Activated gamma-delta T cell treated with anti-CD3 and anti-CD28 coated beads, Interleukin-2, amount 50 U/mL, for 16 hours (primary cell): ENCODE measurements around the gene ZNHIT6.

ENCODE experiments used
- DNase-seq: peaks from one replicate; pipeline ENCODE4 v3.0.0-alpha.2; 2020; ENCODE audit warnings: low read depth

The ZNHIT6 gene

DNA sequence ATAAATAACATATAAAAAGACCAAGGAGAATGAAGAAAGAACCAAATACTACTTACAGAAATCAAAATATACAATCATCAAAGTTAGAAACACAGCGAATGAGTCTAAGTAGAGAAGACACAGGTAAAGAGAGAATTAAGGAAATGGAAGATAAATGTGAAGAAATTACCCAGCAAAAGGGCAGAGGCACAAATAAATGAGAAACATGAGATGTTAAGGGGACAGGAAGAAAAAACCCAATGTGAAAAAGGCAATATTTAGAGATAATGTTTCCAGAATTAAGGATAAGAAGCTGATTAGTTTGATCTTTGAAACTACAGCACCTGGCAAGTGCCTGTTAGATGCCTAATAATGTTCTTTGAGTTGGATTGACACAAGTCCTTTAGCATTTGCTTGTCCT lies 86.8 kb downstream of the ZNHIT6 start:
- no peak for DNase-seq

DNA sequence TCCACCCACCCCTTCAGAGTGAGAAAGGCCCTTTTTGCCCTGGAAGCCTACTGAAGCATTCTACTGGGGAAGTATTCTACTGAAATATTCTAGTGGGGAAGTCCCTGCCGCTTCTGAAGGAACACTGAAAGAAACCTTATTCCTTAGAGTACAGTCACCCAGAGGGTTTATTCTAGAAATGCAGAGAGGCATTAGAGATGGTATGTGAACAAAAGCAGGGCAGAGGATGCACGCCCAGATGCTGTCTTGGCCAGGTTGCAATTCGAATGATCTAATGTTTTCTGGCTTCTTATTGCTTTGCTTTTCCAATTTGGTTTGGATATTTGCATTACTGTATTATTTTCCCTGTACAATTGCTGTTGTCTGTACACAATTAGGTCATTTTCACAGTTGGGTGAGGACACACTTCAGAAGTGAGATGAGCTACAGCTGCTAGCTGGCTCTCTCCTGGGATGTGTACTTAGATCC lies 90.6 kb downstream of the ZNHIT6 start:
- DNase-seq, result no peak

DNA sequence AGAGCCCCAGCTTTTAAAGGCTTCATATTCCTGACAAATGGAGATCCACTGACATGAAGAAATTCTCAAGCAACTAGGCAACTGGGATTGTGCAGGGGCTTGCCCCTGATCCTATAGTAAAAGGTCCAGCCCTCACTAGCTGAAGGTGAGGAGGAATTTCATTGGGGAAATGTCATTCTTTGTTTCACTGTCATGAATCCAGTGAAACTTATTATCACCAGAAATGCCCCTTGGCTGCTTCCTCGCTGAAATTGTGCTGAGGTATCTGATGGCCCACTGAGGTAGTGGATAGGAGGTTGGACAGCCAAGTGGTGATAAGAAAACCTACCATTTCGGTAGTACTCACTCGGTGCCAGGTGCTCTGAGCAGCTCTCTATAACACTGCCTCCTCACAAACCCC lies 91.5 kb downstream of the ZNHIT6 start:
- DNase-seq, result no peak

DNA sequence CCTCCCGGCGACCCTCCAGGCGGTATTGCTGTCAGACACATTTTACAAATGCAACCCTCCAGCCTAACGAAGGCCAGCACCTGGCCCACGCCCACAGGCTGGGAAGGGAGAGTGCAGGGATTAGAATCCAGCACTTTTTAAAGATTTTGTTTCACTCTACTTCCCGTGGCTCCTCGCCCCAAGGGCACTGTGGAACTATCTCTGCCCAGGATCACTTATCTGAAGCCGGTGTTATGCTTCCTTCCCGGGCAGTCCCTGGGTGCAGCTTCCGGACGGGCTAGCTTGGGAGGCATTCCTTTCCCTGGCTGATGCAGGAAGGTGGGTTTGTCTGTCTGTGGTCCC lies 91.9 kb downstream of the ZNHIT6 start:
- no peak for DNase-seq

DNA sequence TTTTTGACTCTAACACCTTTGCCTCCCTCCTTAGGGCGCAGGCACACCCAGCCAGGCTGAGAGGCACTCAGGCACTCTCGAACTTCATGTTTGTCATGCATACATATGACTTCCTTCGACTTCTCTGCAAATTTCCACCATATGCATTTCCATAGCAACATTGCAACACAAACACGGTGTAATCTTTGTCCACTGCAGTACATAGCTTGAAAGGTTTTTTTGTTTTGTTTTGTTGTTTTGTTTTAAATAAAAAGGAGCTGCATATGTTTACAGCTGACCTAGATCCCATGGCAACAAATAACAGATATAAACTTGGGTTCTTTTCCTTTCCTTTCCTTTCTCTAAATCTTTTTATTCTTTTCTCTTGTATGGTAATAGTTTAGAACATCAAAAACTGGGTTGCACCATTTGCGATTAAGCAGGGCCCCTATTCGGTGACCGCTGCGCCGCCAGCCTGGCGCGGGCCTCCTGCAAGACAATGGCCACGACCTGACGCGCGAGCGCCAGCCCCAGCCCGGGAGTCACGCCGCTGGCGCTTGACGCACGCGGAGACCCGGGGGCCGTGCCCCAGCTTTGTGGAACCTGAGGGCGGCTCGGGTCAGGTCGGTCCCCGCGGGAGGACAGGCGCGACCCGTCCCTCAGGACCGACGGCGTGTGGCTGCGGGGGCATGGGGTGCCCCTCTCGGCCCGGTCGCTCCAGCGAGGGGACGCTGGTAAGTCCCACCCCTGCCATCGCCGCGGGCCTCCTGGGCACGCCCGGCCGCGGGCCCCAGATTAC lies 92.5 kb downstream of the ZNHIT6 start:
- DNase-seq, result no peak

DNA sequence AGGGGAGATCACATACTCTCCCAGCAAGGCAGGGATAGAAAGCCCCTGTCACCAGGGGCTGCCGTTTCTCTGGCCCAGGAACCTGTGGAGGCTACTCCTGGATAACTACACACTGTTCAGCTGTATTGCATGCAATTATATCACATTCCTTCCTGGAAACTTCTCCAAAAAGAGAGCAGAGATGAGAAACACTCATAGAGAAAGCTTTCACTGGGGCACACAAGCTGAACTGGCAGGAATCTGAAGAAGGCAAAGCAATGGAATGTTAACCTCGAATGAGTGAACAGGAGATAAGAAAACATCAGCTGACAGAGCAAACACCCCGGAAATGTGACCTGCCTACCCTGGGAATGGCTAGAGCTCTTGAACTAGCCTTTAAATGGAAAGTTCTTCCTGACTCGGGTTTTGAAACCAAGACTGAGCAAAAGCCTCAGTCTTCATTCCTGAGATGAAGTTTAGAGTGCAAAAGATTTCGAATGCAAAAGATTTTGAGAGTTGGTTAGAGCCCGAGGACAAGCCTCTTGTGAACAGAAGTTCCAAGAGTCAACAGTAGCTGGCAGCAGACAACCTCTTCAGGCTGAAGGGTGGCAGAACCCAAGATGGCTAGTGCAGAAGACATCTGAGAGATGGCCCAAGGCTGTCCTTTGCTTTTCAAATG lies 95.4 kb downstream of the ZNHIT6 start:
- DNase-seq, result no peak

DNA sequence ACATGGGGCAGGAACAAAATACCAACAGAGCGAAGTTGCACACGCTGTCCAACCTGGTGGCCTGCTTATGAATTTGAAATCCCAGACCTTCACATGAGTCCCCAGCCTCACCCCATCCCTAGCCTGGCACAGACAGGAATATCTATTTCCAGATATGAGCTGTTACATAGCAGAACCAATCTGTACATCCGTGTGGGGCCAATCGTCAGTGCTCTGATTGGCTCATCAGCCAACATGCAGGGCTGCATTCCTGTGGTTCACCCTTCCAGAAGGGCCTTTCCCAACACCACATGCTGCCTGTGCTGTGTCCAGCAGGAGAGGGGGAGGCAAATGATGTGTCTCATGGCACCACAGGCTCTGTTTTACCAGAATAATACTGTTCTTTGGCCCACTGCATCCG lies 96.4 kb downstream of the ZNHIT6 start:
- no peak for DNase-seq

DNA sequence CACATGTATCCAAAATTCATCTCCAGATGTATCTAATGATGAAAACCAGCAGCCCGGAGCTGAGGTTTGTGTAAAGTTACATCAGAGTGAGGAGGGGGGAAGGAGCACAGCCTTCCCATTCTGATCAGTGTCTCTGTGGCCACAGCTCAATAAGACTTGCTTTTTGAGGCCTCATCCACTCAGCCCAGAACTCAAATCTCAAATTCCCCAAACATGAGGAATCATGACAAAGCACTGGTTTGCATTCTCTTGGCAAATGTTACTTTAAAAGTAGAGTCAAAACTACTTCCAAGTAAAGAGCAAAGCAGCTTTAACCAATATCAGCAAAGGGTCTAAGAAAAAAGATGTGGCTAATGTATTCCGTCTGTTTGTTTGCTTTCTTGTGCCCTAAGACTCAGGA lies 96.8 kb downstream of the ZNHIT6 start:
- DNase-seq, result no peak

DNA sequence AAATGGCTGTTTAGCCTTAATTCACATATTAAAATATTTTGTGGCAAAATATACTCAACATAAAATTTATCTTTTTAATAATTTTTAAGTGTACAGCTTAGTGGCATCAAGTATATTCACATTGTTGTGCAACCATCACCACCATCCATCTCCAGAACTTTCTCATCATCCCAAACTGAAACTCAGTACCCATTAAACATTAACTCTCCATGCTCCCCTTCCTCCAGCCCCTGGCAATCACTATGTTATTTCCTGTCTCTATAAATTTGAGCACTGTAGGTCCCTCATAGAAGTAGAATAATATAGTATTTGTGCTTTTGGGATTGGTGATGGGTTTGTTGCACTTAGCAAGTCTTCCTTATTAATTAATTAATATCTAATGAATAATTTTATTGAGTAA lies 98.3 kb downstream of the ZNHIT6 start:
- no peak for DNase-seq

DNA sequence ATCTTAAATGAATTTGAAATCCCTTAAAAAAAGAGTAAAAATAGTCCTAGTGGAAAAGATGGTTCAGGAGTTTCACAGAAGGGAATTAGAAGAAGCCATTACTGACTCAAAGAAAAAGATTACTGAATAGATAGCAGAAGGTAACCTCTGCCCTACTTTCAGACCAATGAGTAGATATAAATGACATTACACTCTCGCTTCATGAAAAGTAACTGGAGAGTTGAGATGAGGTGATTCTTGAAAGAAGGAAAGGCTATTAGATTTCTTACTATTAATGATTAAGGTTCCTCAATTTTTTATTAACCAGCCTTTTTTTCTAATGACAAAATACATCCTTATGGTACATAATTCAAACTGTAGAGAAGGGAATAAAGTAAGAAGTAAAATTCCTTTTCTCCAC lies 99.4 kb downstream of the ZNHIT6 start:
- DNase-seq, result no peak

DNA sequence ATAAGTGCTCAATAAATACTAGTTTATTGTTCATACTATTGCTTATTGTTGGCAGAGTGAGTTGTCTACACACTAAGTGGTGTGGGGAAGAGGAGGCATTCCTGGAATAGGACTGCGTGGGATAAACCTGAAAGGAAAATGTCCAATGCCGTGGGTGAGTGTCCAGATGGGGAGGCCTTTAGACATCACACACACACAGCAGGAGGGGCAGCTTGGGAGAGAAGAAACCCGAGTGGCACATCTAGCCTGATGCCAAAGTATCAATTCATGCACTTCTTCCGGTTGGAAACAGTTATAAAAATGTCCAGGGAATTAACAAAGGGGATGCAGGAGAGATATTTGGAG lies 100.3 kb downstream of the ZNHIT6 start:
- DNase-seq, result no peak

DNA sequence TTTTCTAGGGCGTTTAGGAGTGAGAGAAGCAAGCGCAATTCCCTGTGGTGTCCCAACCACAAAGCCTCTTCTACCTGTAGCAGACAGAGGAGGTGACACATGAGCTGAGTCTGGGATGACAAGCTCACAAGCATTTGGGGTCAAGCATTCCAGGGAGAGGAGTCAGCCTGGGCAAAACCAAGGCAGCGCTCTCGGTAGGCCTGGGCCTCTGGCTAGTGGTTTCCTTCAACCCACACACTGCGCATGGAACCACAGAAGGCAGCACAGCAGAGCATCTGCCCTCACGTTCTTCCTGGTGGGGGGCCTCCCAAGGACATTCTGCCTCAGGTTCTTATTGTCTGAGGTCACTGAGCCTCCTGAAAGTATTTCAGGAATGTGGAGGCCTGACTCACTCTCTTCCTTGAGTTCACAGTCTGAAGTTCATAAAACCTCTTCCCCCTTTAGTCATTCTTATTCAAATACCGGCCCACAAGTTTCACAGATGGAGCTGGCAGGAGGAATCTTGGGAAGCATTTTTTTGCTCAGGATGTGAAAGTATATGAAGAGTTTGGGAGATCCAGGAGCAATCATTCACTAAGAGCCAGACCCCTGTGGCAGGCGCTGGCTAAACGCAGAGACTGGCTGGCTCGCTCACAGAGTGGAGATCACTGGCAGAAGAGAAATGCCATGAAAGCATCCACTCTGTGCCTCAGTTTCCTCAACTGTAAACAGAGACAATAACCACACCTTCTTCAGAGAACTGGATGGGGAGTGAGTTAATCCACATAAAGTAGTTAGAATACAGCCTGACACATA lies 100.9 kb downstream of the ZNHIT6 start:
- DNase-seq, result no peak

DNA sequence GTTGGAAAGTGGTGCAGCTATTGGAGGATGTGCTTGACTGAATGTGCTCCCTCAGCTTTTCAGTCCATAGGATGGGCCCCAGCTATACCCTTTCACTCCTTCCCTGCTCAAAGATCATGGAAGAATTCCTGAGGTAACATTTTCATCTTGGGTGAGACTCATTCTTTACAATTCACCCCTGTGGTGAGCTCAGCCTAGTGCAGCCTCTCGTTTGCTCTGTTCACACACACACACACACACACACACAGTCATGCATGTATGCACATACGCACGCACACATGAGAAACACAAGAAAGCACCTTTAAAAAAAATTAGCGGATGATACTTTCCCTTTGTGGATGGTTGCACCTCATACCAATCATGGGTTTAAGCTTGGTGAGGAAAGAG lies 101.8 kb downstream of the ZNHIT6 start:
- DNase-seq, result no peak

DNA sequence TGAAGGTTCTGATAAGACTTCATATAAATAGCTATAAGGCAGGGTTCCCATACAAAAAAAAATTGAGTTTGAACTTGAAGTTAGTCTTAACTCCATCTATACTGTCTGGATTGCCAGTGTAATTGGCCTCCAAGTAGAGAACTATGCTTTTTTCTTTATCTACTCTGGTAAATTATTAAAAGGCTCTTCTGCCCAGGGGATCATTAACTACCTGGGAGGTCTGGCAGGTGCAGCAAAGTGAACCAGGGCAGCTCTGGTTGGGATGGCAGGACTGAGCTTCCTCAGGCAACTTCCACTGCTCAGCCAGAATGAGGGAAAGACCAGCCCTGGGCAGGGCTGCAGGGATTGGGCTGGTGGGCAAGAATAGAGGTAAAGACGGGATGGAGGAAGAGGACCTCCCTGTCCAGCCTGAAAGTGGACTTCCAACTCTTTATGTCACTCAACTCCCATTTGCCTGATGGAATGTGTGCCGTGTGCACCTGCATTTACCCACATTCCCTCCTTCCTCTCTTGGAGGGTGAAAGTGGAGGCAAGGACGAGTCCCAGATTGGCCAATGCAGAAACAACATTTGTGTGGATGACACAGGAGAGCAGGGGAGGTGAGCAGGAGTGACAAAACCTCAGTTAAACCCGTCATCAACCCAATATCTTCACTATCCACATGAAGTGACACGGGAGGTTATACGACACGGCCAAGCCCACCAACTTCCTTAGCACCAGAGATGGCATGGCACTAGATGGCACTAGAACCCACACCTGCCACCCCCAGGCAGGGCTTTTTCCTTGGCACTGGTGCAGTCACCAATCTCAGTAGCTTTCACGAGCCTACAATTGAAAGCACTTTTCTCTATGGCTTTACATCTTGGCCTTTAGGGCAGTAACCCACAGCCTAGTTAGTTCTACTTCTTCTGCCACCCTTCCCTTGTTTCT lies 102.5 kb downstream of the ZNHIT6 start:
- DNase-seq, result no peak

DNA sequence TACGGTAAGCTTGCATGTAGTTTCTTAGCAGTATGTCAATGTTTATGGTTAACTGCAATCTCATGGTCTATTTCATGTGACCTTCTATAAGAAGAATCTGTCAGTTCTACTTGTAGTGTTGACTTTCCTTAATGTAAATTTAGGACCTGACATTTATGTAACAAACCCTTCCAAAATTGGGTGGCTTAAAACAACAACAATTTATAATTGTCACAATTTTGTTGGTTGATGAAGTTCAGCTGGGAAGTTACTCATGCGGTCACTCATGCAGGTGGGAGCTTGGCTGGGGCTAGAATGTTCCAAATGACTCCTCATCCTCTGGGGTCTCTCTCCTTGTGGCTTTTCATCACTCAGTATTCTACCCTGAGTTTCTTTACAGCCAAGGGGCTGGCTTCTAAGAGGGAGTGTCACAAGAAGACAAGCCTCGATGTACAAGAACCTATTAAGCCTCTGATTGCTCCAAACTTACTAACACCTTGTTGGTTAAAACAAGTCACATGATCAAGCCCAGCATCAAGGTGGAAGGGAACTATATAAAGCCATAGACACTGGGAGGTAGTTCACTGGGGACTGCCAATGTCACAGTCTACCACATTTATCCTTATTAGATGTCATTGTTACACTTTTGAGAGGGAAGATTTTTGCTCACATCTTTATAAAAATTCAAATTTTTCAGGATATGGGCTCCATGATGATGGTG lies 103.8 kb downstream of the ZNHIT6 start:
- no peak for DNase-seq

DNA sequence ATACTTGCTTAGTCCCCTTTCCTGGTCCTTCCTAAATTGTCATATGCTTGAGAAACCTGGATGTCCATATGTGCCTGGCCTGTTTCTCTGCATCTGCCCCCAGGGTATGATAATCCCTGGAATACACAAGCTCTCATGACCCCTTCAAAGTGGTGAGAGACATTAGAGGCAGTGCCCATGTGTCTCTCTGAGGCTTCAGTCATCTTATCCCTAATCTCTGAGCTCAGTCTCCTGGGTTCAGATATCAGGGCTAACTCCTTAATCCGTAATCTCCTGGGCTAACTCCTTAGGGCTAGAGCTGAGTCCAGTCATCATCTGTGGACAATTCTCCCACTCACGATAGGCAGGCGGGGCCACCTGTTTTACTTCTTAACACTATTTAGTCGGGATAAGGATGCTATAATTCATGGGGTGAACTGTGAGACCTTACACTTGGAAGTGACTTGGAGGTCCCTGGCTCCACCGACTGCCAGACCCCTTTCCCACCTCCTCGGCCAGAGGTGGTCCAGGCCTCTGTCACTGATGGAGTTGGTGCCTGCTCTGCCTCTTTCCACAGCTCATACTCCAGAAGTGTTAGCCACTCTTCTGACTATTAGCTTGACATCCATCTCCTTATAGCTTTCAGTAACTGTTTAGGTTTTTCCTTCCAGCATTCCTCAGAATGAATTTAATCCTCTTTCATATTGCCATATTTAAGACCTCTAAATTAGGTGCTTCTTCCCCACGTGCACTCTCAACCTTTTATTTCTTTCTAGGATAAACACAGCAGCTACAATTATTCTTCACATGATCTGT lies 105.0 kb downstream of the ZNHIT6 start:
- DNase-seq, result no peak

DNA sequence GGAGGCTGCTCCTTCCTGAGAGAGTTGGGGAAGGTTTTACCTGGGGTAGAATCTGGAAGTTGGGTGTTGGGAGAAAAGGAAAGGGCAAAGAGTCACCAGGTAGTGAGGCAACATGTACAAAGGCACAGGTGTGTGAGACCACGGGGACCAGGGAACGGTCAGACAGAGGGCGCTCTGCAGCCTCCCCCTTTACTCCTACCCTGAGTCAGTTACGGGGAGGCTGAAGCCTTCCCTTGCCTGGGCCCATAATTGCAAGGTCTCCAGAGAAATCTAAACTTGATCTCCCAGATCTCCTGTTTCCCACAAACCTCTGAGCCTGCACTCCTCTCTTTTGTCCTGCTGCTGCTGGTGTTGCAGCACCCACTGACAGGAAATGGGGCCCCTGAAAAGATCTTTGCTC lies 105.7 kb downstream of the ZNHIT6 start:
- DNase-seq, result no peak

DNA sequence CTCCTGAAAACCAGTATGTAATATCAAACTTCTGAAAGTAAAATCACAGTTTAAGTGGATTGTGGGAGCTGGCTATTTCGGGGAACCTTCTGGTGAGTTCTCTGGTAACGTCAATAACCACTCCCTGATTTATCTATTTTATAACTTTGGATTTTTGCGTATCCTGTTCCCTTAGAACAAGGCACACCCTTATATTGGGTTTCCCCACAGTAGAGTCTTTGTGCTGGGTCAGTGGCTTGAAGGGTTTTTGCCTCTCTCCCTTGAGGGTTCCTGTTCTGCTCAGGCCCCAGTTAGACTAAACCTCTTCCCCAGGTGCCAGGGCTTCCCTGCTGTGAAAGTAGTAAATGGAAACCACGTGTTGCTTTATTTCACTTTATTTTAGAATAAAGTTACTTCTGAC lies 106.3 kb downstream of the ZNHIT6 start:
- DNase-seq, result no peak

DNA sequence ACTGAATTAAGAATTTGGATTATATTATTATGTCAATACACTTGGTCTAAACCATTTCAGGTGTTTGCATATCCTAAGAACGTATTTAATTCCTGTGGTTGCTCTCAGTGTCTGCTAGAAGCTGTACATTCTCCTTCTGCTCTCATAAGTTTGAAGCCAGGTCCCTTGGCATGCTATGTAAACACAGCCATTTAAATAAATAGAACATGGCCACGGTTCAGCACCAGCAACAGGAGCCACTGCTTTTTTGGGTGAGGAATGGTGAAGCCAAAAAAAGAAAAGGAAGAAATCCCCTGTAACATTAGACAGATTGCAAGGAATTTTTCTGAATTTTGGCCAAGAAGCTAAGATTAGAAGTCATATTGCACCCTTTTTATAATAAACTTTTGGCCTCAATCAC lies 108.6 kb downstream of the ZNHIT6 start:
- DNase-seq, result no peak
